Right cardiac atrium (tissue), 5 donors: Measurements from ENCODE around the gene TTC33. TPM values are rescaled to one million over a fixed set of nuclear protein-coding genes. Genes with fewer than 3 reads are reported as not detected.
"Not testable (repeated sequence)": the region's sequence is repeated elsewhere in the genome, so short reads cannot be mapped to it uniquely, and the experiment has no call there.

Experiments
- ATAC-seq, 2 donors: fragments of 200-7000 bp; cut with Tn5 transposase; one replicate each; pipeline versions ENCODE4 v1.8.0 to v1.9.1; 2020; ENCODE audit warnings: moderate library complexity in 2 of 2, mild to moderate bottlenecking in 1 of 2
- DNase-seq, 3 donors: peaks; one replicate each; pipeline ENCODE4 v3.0.0-alpha.2; 2020
- H3K27ac ChIP-seq: one replicate; pipeline ENCODE4 v1.5.1; 2013; ENCODE audit warnings: mild to moderate bottlenecking, low read length, control low read depth, moderate library complexity
- H3K27me3 ChIP-seq: one replicate; pipeline ENCODE4 v1.6.1; 2013; ENCODE audit not compliant: control insufficient read depth, insufficient read depth
- H3K4me1 ChIP-seq: one replicate; pipeline ENCODE4 v1.6.1; 2013; ENCODE audit warnings: low read length; ENCODE audit not compliant: control insufficient read depth, insufficient read depth
- H3K4me3 ChIP-seq: one replicate; pipeline ENCODE4 v1.5.1; 2013; ENCODE audit warnings: low read length, control low read depth
- H3K9me3 ChIP-seq: one replicate; pipeline ENCODE4 v1.6.1; 2013; ENCODE audit warnings: low read length; ENCODE audit not compliant: control insufficient read depth
- WGBS: extraction: QIAGEN DNeasy Blood & Tissue Kit; methylation state at CpG from one replicate; pipeline ENCODE4 v1.1.7; 2013; 5-methylcytosine and 5-hydroxymethylcytosine counted together
- intact Hi-C, 4 donors: fragments of 100-400 bp; cut with DNase I; formaldehyde crosslinking; loops; one replicate each; pipeline versions ENCODE4 v1.11.0 to v1.14.0; 2022 to 2023
- polyA plus RNA-seq: library from polyadenylated mRNA; stranded (reverse); fragments of 200-250 nt; gene quantifications from one replicate; pipeline ENCODE4 v1.2.3, GENCODE V29; 2013
- total RNA-seq, 4 donors: library from RNA; stranded (reverse); fragmentation: NEBNext Ultra II Directional; extraction: Animal tissue kit (Norgen Biotek cat#: 25700); gene quantifications; one replicate each; pipeline ENCODE4 v1.2.1, GENCODE V29; 2021
- donor health status: healthy with polysubstance abuse.
- donor health status: DM: no; HTN: yes; CAD: no.
- donor health status: DM: no; HTN: no; CAD: no.
- donor health status: DM: no; HTN: yes; CAD: no; lungs with severe emphysema.
- donor health status: DM: yes; HTN: yes; CAD: no.

TTC33 gene
- total and polyA plus RNA-seq, 5 donors, result 7.2 to 17.5 (median 16.7) TPM

DNA sequence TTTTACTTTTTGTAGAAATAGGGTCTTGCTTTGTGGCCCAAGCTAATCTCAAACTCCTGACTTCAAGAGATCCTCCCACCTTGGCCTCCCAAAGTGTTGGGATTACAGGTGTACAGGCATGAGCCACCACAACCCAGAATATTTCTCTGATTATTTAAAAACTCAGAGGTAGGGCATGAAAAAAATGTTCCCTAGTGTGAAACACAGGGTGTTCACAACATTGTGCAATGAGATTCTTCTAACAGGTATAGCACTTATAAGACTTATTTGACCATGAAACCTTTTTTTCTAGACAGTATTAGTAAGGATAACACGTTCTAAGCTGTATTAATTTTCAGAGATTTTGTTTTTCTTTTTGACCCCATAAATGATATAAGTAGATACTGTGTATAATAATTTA, 89.1 kb downstream of the TTC33 start:
- WGBS, result 77% methylated on average over 1 of the region's 1 CpG
- no peak overlapping the region for H3K27ac ChIP-seq
- no peaks in the 10 kb centered on the region for H3K9me3 ChIP-seq
- DNase-seq (no peak), ATAC-seq (no peak)
- intact Hi-C loops, result no loop called here
- H3K27me3 ChIP-seq, result no peaks in the 10 kb centered on the region
- no peak overlapping the region for H3K4me3 ChIP-seq
- H3K4me1 ChIP-seq, result no peaks in the 10 kb centered on the region

GRCh38 chr5:40665635-40666298, 90.0 kb downstream of the TTC33 start:
- intact Hi-C loops, result no loop called here
- Histone ChIP-seq H3K4me1 (no peaks in the 10 kb centered on the region), H3K4me3 (no peak overlapping the region), H3K27me3 (no peaks in the 10 kb centered on the region), H3K9me3 (no peaks in the 10 kb centered on the region), H3K27ac (no peak overlapping the region)
- DNase-seq, result no peak
- 64% methylated on average over 3 of the region's 3 CpGs for WGBS
- no peak for ATAC-seq

DNA sequence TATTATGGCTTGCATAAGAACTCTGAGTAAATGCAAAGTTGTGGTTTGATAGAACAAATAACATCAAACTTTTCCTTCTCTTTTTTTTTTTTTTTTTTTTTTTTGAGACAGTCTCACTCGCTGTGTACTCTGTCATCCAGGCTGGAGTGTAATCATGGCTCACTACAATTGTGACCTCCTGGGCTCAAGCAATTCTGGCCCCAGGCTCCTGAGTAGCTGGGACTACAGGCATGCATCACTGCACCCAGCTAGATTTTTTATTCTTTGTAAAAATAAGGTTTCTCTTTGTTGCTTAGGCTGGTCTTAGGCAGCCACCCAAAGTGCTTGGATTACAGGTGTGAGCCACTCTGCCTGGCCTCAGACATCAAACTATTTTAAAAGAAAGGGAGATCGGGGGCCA, 95.0 kb downstream of the TTC33 start:
- WGBS, result 79% methylated on average over 2 of the region's 2 CpGs
- H3K9me3 ChIP-seq, result no peaks in the 10 kb centered on the region

GRCh38 chr5:40656766-40657165, 99.0 kb downstream of the TTC33 start:
- Histone ChIP-seq H3K9me3 (no peaks in the 10 kb centered on the region), H3K27ac (no peak overlapping the region), H3K27me3 (no peaks in the 10 kb centered on the region), H3K4me3 (no peak overlapping the region), H3K4me1 (no peaks in the 10 kb centered on the region)
- no peak for ATAC-seq
- intact Hi-C loops, result no loop called here
- no peak for DNase-seq

More for the DNA sequence above, 95.0 kb downstream of the TTC33 start:
- Histone ChIP-seq H3K27ac (no peak overlapping the region), H3K27me3 (no peaks in the 10 kb centered on the region), H3K4me1 (no peaks in the 10 kb centered on the region), H3K4me3 (no peak overlapping the region)
- DNase-seq (no peak), ATAC-seq (no peak)
- intact Hi-C loops, result no loop called here

DNA sequence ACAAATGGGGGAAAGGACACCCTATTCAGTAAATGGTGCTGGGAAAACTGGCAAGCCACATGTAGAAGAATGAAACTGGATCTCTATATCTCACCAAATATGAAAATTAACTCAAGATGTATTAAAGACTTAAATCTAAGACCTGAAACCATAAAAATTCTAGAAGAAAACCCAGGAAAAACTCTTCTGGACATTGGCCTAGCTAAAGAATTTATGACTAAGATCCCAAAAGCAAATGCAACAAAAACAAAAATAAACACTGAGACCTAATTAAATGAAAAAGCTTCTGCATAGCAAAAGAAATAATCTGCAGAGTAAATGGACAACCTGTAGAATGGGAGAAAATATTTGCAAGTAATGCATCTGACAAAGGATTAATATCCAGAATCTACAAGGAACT, 99.7 kb downstream of the TTC33 start:
- ATAC-seq, H3K27me3 ChIP-seq, intact Hi-C loops, DNase-seq, H3K4me1 ChIP-seq, H3K4me3 ChIP-seq, H3K27ac ChIP-seq, H3K9me3 ChIP-seq: not testable (repeated sequence)

DNA sequence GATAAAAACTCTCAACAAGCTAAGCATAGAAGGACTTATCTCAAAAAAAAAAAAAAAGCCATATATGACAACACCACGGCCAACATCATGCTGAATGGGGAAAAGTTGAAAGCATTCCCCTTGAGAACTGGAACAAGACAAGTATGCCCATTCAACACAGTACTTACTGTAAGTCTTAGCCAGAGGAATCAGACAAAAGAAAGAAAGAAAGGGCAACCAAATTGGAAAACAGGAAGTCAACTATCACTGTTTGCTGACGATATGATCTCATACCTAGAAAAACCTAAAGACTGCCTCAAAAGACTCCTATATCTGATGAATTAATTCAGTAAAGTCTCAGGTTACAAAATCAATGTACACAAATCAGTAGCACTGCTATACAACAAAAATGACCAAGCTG, 100.6 kb downstream of the TTC33 start:
- Histone ChIP-seq H3K9me3 (no peaks in the 10 kb centered on the region), H3K4me3 (no peak overlapping the region), H3K27ac (no peak overlapping the region), H3K4me1 (no peaks in the 10 kb centered on the region), H3K27me3 (no peaks in the 10 kb centered on the region)
- DNase-seq (no peak), ATAC-seq (no peak)
- WGBS, result 26% methylated on average over 2 of the region's 2 CpGs
- intact Hi-C loops, result no loop called here

- Histone ChIP-seq H3K4me3 (no peak overlapping the region), H3K9me3 (no peaks in the 10 kb centered on the region), H3K27me3 (no peaks in the 10 kb centered on the region), H3K4me1 (no peaks in the 10 kb centered on the region), H3K27ac (no peak overlapping the region)
- ATAC-seq, result no peak
- intact Hi-C loops, result no loop called here
- WGBS, result 72% methylated on average over 4 of the region's 4 CpGs
- DNase-seq, result no peak
Observed at GRCh38 chr5:40654377-40654991, 101.3 kb downstream of the TTC33 start.

- ATAC-seq, result no peak
Observed at GRCh38 chr5:40653221-40654022, 102.3 kb downstream of the TTC33 start.

GRCh38 chr5:40652441-40653220, 103.1 kb downstream of the TTC33 start:
- no peak for DNase-seq
- ATAC-seq, result no peak
- Histone ChIP-seq H3K27me3 (no peaks in the 10 kb centered on the region), H3K4me1 (no peaks in the 10 kb centered on the region), H3K9me3 (no peaks in the 10 kb centered on the region), H3K4me3 (no peak overlapping the region), H3K27ac (no peak overlapping the region)
- intact Hi-C loops, result no loop called here
- 77% methylated on average over 8 of the region's 8 CpGs for WGBS

More at GRCh38 chr5:40653221-40654022, 102.3 kb downstream of the TTC33 start:
- intact Hi-C loops, result no loop called here
- 87% methylated on average over 4 of the region's 4 CpGs for WGBS
- Histone ChIP-seq H3K9me3 (no peaks in the 10 kb centered on the region), H3K27ac (no peak overlapping the region), H3K4me1 (no peaks in the 10 kb centered on the region), H3K27me3 (no peaks in the 10 kb centered on the region), H3K4me3 (no peak overlapping the region)
- no peak for DNase-seq

DNA sequence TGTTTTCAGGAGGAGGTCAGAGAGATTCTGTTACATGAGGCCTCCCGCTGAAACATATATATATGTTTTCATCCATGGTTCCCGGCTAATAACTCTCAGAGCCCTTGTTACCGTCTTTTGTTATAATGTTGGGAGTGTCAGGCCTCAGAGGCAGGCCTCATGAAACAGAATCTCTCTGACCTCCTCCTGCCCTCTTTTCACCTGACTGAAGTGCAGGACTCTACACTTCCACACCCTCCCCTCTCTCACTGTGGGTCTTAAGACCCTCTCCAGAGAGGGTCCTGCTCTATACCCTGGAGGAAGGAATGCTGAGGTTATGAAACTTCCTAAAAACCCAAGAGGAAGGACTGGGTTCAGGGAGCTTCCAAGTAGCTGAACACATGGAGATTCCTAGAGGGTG, 104.6 kb downstream of the TTC33 start:
- WGBS, result 96% methylated on average over 3 of the region's 3 CpGs
- no peak for ATAC-seq
- Histone ChIP-seq H3K27me3 (no peaks in the 10 kb centered on the region), H3K9me3 (no peaks in the 10 kb centered on the region), H3K4me3 (no peak overlapping the region), H3K27ac (no peak overlapping the region), H3K4me1 (no peaks in the 10 kb centered on the region)
- intact Hi-C loops, result no loop called here
- DNase-seq, result no peak
